Amniotic stem cell (primary cell): ENCODE measurements around the gene MBOAT2.
"Not testable (repeated sequence)": the region's sequence is repeated elsewhere in the genome, so short reads cannot be mapped to it uniquely, and the experiment has no call there.

Experiments used
- DNase-seq: peaks from one replicate; lab custom pipeline; 2025; lab: John Stamatoyannopoulos, UW

Gene MBOAT2

DNA sequence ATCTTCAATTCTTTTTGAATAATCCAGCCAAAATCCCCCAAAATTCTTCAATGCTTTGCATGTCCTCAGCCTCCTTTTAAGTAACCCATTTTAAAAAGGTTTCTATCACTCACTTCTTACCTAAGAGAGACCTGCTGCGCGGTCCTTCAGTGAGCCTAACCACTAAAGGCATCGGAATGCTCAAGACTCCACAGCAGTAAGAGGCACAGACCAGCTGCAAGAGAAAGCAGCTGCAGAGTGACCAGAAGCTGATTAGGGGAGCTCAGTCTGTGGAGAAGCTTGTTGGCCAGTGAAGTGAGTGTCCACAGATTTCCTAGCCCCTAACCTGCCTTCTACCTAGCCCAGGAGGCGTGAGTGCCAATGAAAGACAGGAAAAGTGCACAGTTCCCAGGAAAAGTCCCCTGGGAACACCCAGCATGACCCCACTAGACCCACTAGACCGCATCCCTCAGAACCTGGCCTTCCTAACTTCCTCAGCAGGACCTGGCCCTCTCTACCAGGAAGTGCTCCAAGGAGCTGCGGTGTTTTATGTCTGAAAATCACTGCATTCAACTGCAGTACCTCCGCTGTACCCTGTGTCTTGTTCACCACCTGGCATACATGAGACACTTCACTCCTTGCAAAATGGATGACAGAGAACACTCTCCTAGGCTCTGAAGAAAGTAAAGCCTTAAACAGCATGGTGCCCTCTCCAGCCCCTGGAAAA is 10.1 kb downstream of the MBOAT2 start:
- no peak for DNase-seq

DNA sequence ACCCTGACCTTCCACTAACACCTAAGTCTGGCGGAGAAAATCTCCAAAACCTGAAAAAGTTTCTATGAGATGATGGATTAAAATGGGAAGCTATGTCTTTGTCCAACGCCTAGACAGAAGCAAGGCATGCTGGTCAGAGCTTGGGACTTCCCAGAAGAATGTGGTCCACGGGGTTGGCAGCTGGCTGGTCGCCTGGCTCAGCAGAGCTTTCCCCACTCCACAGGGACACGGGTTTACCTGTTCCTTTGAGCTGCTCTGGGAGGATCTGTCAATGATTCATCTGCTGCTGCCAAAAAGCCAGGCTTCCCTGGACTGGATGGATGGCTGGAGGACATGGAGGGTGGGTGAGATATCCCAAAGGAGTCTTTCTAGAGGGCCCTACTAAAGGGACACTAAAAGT is 10.8 kb downstream of the MBOAT2 start:
- no peak for DNase-seq

DNA sequence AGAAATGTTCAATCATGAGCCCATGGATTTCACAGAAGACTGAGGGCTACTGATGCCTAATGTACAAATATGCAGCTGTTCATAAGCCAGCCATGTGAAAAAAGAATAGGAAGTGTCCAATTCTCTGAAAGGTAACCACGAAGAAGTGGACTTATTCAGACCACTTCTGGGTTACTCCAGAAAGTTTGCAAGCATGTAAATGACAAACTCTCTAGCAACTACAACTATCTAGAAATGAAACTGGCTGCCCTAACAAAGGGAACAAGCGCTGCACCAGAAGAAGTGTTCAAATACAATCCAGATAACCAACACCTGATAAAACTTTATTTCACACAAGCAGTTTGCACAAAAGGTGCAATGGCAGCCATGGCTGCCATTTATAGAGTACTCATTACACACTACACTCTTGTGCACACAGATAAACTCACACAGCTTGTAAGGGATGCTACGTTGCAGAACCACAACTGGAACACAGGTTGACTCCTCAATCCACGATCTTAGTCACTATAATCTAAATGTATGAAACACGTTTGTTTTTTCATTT is 13.9 kb downstream of the MBOAT2 start:
- no peak for DNase-seq

DNA sequence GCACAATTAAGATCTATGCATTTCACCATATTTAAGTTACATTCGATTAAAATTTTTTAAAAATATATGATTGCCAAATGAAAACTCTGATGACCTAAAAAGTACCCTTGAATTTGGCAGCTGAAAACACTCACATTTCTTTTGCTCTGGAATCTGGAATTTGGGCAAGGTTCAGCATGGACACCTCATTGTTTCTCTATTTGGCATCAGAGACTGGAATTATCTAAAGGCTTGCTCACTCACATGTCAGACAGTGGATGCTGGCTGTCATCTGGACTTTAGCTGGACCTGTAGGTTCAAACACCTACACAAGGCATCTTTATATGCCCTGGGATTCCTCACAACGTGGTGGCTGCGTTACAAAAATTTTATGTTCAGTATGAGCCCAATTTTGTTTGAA is 16.1 kb downstream of the MBOAT2 start:
- no peak for DNase-seq

DNA sequence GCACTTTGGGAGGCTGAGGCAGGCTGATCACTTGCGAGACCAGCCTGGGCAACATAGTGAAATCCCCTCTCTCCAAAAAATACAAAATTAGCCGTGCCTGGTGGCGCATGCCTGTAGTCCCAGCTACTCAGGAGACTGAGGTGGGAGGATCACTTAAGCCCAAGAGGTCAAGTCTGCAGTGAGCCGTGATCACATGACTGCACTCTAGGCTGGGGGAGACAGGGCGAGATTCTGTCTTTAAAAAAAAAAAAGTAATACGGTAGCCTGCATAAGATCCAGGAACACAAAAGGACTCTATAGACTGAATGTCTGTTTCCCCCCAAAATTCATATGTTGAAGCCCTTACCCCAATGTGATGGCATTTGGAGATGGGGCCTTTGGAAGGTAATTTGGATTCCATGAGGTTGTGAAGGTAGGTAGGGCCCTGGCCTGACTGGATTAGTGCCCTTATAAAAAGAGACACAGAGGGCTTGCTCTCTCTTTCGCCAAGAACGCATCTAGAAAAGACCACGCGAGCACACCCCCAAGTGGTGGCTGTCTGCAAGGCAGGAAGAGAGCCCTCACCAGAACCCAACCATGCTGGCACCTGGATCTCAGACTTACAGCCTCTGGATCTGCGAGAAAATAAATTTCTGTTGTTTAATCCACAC is 17.0 kb downstream of the MBOAT2 start:
- no peak for DNase-seq

DNA sequence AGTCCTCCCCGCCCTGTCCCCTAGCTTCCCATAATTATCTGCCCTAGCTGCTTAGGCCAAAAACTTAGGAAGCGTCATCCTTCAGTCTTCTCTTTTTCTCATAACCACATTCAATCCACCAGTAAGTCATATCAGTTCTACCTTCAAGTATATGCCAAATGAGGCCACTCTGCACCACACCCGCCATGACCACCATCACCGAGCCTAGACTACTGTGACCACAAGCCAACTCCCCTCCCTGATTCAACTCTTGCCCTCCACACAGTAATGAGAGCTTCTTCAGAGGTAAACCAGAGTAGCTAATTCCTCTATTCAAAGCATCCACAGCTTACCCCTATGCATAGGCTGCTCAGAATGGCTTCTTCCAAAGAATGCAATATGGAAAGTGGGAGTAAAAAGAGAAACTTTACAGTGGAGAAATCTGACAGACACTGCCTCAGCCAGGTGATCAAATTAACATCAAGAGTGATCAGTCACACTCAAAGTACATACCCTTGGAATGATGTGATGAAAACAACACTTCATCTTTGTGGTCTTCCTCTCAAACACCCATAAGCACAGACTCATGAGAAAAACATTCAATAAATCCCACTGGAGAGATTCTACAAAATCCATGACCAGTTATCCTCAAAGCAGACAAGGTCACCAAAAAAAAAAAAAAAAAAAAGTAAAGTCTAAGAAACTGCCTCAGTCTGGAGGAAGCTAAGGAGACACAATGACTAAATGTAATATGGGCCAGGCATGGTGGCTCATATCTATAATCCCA is 17.7 kb downstream of the MBOAT2 start:
- DNase-seq = no peak

DNA sequence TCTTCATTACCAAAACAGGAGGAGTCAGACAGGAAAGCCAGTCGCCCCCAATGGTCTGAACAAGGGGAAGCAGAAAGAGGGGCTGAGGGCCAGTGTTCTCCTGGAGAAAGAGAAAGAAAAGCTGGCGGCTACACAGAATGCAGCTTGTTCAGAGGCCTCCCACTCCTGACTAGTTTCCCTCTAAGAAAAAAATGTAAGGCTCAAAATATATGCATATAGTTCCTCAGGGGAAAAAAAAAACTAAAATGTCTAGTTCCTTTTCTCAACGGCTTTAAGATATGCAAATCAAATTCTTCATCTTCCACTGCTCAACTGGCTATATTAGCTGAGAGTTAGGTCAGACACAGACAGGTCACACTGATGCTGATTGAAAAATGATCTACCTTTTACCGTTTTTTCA is 18.6 kb downstream of the MBOAT2 start:
- no peak for DNase-seq

DNA sequence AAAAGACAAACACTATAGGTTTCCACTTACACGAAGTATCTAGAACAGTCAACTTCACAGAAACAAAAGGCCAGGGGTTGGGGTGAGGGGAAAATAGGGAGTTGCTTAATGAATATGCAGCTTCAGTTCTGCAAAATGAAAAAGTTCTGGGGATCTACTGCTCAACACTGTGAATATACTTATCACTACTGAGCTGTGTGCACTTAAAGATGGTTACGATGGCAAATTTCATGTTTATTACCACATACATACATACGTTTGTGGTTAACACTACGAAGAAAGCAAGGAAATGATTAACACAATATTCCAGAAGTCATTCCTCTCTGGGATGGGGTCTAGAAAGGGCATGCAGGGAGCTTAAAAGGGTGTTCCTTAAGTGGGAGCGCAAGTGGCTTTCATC is 19.3 kb downstream of the MBOAT2 start:
- DNase-seq = no peak

DNA sequence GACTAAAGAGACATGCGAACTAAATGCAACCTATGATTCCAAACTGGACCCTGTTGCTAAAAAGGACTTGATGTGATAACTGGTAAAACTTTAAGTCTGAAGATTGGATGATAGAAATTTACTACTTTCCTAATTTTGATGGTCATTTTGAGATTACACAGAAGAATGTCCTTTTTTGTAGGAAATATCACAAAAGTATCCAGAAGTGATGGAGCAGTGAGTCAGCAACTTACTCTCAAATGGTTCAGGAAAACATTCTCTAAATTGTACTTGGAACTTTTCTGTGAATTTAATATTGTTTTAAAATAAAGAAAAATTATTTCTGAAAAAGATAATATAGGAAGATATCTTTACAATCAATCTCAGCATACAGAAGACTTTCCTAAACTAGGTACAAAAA is 19.9 kb downstream of the MBOAT2 start:
- no peak for DNase-seq

DNA sequence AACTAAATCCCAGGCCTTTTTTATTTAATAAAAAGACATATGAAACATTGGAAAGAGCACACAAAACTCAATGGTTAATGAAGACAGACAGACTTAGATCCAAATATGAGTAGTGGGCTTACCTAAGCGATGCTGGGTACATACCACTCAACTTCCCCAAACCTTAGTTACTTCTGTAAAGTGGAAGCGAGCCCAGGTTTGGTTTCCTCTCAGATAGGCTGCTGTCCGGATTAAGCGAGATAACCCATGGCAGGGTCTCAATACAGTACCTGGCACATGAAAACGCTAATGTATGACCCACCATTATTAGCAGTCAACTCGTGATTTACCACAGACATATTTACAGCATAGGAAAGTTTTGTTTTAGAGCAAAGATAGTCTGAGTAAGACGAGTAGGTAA is 21.6 kb downstream of the MBOAT2 start:
- DNase-seq = no peak

DNA sequence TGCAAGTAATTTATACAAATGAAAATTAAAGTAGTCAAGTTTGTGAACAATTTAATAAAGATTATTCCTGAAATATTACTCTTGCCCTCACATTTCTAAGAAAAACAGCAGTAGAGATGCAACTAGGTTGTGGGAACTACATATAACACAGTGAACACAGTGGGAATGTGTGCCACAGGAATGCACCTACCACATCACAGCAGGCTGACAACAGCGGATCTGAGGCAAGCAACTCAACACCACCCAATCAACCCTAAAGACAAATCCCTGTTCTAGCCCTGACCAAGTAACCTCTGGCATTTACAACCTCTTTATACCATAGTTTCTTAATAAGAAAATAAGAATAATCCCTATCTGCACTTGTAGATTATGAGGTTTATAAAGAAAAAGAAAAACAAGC is 23.4 kb downstream of the MBOAT2 start:
- DNase-seq = no peak

DNA sequence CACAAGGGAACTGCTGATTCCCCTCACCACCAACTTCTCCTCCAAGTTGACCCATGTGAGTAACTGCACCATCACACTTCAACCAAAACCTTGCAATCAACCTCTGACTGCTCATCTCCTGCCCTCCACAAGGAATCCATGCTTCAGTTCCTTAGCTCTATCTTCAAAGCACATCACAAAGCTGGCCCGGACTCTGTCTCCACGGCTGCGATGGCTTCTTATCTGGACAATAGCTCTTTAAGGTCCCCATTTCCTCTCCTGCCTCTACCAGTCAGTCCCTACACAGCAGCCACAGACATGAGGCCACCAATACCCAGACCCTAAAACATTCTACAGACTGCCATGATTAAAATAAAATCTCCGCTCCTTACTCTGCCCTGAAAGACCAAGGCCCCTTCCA is 25.7 kb downstream of the MBOAT2 start:
- no peak for DNase-seq

DNA sequence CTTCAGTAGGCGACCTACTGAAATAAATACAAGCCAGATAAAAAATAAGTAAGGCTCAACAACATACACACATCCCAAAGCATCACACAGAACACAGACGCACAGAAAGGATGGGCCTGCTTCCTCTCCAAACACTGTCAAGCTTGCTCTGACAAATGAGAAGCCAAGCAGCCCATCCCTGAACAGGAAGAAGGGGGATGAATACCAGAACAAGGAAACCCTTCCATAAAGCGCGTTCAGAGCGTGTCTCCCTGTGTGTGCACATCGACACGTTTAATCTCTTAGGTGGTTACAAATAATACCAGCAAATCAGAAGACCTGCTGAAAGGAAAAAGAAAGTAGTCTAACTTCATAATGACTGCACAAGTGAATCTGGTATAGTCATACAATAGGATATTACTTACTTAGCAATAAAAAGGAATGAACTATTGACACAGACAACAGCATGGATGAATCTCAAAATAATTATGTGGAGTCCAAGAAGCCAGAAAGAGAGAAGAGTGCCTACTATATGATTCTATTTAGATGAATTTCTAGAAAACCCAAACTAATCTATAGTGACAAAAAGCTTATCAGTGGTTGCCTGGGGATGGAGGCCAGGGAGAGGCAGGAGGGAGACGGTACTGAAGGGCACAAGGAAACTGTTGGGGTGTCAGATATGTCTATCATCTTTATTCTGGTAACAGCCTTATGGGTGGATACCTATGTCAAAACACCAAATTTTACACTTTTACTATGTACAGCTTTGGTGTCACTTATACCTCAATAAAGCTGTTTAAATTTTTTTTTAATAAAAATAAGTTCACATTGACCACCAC is 26.8 kb downstream of the MBOAT2 start:
- no peak for DNase-seq

DNA sequence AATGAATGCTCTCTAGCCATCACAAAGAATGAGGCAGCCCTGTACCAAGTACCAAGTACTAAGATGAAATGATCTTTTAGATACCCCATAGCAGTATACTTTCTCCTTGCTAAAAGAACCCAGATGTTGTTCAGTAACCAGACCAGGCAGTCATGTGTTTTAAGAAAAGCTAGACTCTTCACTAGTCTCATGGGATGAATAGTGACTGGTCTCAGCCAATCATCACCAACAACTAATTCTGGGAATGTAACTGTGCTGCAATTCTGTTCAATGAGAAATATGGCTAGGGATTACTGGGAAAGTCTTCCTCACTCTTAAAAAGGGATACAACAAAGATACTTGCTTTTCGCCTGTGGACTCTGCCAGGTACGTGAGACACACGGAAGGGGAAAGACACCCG is 29.5 kb downstream of the MBOAT2 start:
- no peak for DNase-seq

DNA sequence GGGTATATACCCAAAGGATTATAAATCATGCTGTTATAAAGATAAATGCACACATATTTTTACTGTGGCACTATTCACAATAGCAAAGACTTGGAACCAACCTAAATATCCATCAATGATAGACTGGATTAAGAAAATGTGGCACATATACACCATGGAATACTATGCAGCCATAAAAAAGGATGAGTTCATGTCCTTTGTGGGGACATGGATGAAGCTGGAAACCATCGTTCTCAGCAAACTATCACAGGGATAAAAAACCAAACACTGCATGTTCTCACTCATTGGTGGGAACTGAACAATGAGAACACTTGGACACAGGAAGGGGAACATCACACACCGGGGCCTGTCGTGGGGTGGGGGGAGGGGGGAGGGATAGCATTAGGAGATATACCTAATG is 30.5 kb downstream of the MBOAT2 start:
- DNase-seq = not testable (repeated sequence)

DNA sequence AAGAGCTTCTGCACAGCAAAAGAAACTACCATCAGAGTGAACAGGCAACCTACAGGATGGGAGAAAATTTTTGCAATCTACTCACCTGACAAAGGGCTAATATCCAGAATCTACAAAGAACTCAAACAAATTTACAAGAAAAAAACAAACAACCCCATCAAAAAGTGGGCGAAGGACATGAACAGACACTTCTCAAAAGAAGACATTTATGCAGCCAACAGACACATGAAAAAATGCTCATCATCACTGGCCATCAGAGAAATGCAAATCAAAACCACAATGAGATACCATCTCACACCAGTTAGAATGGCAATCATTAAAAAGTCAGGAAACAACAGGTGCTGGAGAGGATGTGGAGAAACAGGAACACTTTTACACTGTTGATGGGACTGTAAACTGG is 30.9 kb downstream of the MBOAT2 start:
- not testable (repeated sequence) for DNase-seq

DNA sequence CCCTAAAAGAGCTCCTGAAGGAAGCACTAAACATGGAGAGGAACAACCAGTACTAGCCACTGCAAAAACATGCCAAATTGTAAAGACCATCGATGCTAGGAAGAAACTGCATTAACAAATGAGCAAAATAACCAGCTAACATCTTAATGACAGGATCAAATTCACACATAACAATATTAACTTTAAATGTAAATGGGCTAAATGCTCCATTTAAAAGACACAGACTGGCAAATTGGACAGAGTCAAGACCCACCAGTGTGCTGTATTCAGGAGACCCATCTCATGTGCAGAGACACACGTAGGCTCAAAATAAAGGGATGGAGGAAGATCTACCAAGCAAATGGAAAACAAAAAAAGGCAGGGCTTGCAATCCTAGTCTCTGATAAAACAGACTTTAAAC is 34.1 kb downstream of the MBOAT2 start:
- DNase-seq = not testable (repeated sequence)

DNA sequence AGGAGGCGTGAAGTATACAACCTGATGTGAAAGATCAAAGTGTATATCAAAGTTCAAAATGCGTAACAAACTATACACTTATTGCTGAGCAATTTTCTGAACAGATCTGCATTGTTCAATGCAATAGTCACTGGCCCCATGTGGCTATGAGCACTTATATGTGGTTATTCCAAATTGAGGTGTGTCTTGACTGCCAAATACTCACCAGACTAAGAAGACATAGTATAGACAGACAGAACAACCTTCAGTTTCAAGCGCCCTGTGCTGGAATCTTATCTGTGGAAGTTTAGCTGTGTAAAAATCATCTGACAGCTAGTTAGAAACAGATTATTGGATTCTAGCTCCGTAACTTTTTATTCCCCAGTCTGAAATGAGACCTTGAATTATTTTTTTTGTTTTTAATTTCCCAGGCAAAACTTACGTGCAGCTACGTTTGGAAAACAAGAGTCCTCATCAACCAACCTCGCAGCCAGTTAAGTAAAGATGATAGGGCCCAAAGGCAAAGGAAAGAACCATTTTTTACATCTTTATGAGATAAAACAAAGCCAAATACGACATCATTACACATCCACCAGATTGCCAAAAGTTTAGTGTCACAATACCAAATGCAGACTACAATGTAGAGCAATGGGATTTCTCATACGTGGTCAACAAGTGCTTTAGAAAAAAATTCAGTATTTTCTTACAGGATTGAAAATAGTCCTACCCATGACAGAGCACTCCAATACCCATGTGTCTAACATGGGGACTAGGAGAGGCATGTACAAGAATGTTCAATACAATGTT is 37.2 kb downstream of the MBOAT2 start:
- DNase-seq = no peak

DNA sequence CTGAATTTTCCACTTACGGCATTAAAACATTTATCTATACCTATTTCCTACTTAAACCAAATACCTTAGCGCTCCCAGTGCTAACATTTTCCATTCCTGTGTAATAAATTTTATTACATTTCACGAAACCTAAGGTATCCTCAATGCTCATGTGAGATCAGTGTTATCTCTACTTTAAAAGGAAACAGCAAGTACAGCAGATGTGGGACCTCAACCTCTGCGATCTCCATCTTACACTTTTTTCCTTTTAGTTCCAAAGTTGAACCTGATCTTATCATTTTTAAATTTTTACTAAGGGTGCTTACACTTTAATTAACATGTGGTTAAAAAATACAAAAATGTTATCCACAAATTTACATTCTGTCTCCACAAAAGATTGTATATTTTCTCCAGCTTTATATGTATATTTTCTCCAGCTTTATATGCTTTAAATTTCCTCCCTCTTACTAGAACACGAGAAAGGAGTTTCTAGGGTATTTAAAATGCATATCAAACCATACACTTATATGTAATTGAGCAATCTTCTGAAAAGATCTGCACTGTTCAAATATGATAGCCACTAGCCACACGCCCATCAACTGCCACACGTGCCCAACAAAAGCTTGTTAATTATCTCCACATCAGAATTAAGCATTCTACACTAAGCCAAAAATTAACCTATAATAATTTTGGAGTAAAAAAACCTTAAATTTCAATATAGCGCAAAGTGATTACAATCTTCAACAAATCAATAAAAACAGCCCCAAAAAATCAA is 38.1 kb downstream of the MBOAT2 start:
- DNase-seq = no peak

DNA sequence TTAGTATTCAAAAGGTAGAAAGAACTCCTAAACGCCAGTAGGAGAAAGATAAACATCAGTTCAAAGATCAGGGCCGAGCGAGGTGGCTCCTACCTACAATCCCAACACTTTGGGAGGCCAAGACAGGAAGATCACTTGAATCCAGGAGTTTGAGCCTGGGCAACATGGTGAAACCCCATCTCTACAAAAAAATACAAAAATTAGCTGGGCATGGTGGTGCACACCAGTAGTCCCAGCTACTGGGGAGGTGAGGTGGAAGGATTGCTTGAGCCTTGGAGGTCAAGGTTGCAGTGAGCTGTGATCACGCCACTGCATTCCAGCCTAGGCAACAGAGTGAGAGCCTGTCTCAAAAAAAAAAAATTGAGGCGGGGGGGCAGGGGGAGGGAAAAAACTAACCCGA is 40.6 kb downstream of the MBOAT2 start:
- no peak for DNase-seq

DNA sequence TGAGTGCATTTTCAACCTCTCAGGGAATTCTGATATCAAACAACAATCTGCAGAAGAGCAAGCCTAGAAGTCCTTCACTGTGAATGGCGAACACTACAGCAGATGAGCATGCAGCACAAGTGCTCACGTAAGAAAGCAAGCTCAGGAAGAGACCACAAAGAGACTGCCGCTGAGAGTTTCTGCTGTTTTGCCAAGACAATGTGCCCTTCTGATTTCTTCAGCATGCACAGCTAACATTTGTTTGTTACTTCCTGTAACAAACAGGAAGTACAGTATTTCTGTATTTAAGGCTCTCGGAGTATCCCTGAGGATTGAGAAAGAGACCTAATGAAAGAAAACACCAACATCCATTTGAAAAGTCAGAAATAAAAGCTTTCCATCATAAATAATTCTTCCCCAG is 45.9 kb downstream of the MBOAT2 start:
- no peak for DNase-seq
